Measurements from ENCODE around the gene TMEM89. TPM values are rescaled to one million over a fixed set of nuclear protein-coding genes. Genes with fewer than 3 reads are reported as not detected.

Gene TMEM89
- total RNA-seq, 1 experiment from 2014 or later, result 0.74 TPM

DNA sequence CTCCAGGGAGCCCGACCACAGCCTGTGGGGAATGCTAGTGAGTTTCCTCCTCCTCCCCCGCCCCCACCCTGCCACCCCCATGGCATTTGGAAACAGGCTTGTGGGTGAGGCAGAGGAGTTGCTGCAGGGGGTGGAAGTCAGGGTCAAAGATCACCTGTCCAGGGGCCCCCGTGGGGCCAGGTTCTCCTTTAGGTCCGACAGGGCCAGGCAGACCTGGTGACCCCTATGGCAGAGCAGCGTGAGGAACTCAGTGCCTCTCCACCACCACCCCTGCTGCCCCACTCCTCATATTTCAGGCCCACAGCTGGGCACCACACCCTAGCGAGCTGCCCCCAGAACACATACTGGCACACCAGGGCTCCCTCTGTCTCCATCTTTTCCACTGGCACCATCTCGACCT is 49.1 kb downstream of the TMEM89 start:
- Histone ChIP-seq H4K5ac (ENCODE audit: insufficient read length, low read depth, low read length) (no peak overlapping the region), H4K91ac (ENCODE audit: insufficient read length, low read depth, low read length) (no peak overlapping the region), H3K4me1 (ENCODE audit: insufficient read depth, low read length) (no peaks in the 10 kb centered on the region), H3K4me2 (ENCODE audit: insufficient read depth, insufficient read length, low read length) (no peak overlapping the region), H4K8ac (replicated peaks; ENCODE audit: insufficient read length, low read depth, low read length) (no peak overlapping the region), H3K18ac (ENCODE audit: insufficient read length, low read depth, low read length) (no peak overlapping the region), H3K23ac (ENCODE audit: insufficient read length, low read depth, low read length) (no peak overlapping the region), H3K27me3 (ENCODE audit: insufficient read depth, low read length) (no peaks in the 10 kb centered on the region), H2BK12ac (ENCODE audit: insufficient read length, low read depth, low read length) (no peak overlapping the region), H3K9ac (ENCODE audit: extremely low read depth, insufficient read length, low read length) (no peak overlapping the region), H2AFZ (ENCODE audit: low read length) (no peak overlapping the region), H2AK5ac (ENCODE audit: insufficient read length, low read length) (no peak overlapping the region), H3K23me2 (ENCODE audit: insufficient read length, low read depth, low read length, poor library complexity, severe bottlenecking) (no peaks in the 10 kb centered on the region), H2BK120ac (ENCODE audit: low read depth, low read length, poor library complexity, severe bottlenecking) (no peak overlapping the region), H3K79me1 (ENCODE audit: insufficient read depth, low read depth, low read length, poor library complexity, severe bottlenecking) (no peaks in the 10 kb centered on the region), H2BK5ac (ENCODE audit: insufficient read length, low read length) (no peak overlapping the region), H3K9me3 (ENCODE audit: control insufficient read depth, low read depth, low read length) (no peaks in the 10 kb centered on the region), H2BK20ac (ENCODE audit: low read depth, low read length, poor library complexity, severe bottlenecking) (no peak overlapping the region), H4K20me1 (ENCODE audit: control insufficient read depth, insufficient read depth, insufficient read length) (no peaks in the 10 kb centered on the region), H3K79me2 (ENCODE audit: insufficient read depth, low read length) (no peaks in the 10 kb centered on the region), H2BK15ac (ENCODE audit: low read depth, low read length) (no peak overlapping the region), H3K27ac (ENCODE audit: insufficient read length, low read depth, low read length) (no peak overlapping the region), H3T11ph (ENCODE audit: low read length) (no peak overlapping the region), H3K56ac (ENCODE audit: insufficient read length, low read depth, low read length) (no peak overlapping the region), H3K4ac (ENCODE audit: low read depth, low read length) (no peak overlapping the region), H3K14ac (ENCODE audit: insufficient read depth, low read length) (no peak overlapping the region)
- WGBS (ENCODE audit: extremely low coverage, insufficient read length, low lambda C conversion rate), result no CpG with 5 or more reads among the region's 7 CpGs
- no peaks in the 10 kb centered on the region for H3K9me3 Mint-ChIP-seq
- no peaks in the 10 kb centered on the region for H3K27me3 Mint-ChIP-seq (ENCODE audit: low read depth)
- H3K4me3 Mint-ChIP-seq, result no peak overlapping the region
- TF ChIP-seq, protein P1, sequence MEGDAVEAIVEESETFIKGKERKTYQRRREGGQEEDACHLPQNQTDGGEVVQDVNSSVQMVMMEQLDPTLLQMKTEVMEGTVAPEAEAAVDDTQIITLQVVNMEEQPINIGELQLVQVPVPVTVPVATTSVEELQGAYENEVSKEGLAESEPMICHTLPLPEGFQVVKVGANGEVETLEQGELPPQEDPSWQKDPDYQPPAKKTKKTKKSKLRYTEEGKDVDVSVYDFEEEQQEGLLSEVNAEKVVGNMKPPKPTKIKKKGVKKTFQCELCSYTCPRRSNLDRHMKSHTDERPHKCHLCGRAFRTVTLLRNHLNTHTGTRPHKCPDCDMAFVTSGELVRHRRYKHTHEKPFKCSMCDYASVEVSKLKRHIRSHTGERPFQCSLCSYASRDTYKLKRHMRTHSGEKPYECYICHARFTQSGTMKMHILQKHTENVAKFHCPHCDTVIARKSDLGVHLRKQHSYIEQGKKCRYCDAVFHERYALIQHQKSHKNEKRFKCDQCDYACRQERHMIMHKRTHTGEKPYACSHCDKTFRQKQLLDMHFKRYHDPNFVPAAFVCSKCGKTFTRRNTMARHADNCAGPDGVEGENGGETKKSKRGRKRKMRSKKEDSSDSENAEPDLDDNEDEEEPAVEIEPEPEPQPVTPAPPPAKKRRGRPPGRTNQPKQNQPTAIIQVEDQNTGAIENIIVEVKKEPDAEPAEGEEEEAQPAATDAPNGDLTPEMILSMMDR (conservative IDR thresholded peaks at IDR 0.05), result no peak
- no peak overlapping the region for H3K27ac Mint-ChIP-seq
- H3K36me3 Mint-ChIP-seq (ENCODE audit: insufficient read depth in 1 of 3, low read depth in 3 of 3), result peaks cover 0 to 24% (median 0%) of the 10 kb centered on the region in 3 experiments; a peak in 5 of 7 replicates
- DNase-seq, result no peak
- no peaks in the 10 kb centered on the region for H3K4me1 Mint-ChIP-seq

Measured in H9 (cell line).